GM19193 (cell line): Measurements from ENCODE around the gene DHX58.
A peak's percentile ranks its signal among the peaks of the same experiment; 100 is the strongest.

Source experiments
- POLR2A ChIP-seq: IDR thresholded peaks from 4 replicates; pipeline ENCODE4 v1.6.1; 2011; ENCODE audit not compliant: insufficient read depth, insufficient read length; ENCODE audit errors: extremely low read depth

Gene DHX58

DNA sequence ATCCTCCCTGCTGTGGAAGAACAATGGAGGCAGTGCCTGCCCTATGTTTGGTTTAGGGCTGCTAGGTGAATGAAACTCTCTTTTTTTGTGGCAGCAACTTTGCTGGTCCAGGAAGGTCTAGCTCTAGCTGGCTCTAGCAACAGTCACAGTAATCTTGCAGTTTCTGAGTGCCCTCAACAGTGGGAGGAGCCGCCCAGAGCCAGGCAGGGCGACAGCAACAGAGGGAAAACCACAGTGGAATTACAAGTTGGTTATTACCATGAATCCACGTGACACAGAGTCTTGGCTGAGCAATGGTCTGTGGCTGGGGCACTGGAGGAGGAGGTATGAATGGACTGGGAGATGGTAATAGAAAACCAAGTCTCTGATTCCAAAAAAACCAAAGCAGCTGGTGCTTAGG is 20.4 kb upstream of the DHX58 start:
- TF ChIP-seq POLR2A = no peak

DNA sequence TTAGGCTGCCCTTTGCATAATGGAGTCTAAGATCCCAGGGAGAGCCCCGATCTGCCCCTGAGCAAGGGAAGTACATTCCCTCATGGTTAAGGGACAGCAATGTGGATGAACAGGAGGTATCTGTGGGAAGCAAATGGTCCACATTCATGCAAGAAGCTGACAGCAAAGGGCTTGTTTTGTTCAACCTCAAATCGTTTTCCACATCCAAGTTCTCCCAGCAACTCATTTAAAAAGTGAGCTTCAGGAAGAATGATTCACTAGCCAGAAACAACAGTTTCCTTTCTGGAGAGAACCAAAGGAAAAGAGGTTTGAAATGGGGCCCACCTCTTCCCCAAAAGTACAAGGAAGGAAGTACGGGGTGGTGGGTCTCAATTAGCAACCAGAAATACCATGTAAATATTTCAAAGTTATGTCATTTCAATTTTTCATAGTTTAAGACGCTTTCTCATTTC is 19.5 kb upstream of the DHX58 start:
- no peak for TF ChIP-seq POLR2A

DNA sequence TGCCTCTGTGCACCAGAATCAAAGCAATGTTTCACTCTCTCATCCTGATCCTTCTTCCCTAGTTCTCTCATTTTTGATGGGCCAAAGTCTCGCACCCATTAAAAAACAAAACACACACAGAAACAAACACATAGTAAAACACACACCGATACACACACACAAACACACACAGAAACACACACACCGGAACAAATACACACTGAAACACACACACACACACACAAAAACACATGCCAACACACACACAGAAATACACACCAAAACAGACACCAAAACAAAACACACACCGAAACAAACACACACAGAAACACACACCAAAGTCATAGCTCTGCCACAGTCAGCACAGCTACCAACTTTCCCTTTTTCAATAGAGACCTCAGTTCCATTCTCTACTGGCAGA is 18.7 kb upstream of the DHX58 start:
- TF ChIP-seq POLR2A = no peak

- no peak for TF ChIP-seq POLR2A
Measured at GRCh38 chr17:42130310-42130936, 17.9 kb upstream of the DHX58 start.

DNA sequence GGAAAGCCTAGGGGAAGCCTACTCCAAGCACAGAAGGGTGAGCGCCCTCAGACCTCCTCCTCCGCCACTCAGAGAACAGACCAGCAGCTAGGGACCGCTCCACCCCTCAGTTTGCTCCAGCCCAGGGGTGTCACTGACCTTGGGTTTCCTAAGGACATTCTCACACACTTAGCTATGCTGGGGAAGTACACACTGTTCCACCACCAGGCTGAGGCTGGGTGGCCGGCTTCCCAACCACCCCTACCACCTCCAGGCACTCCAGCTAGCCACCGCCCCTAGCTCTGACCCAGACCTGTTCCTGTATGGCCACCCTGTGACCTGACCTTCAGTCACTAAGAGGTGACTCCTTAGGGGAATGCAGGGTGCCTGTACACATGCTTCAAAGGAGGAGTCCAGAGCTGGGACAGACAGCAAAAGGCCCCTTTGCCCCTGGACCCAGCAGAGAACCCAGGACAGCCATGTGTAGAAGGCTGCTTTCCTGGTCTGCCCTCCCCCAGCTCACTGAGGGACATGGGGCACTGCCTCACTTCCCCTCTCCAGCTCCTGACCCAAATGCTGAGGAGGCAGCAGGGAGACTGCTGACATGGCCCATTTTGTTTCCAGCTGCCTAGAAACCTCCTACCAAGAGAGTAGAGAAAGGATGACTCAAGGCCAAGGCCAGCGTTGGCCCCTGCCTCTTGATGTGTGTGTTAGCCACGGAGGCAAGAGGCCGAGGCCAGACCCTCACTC is 16.8 kb upstream of the DHX58 start:
- no peak for TF ChIP-seq POLR2A

- no peak for TF ChIP-seq POLR2A
Measured at GRCh38 chr17:42127414-42127813, 14.9 kb upstream of the DHX58 start.

DNA sequence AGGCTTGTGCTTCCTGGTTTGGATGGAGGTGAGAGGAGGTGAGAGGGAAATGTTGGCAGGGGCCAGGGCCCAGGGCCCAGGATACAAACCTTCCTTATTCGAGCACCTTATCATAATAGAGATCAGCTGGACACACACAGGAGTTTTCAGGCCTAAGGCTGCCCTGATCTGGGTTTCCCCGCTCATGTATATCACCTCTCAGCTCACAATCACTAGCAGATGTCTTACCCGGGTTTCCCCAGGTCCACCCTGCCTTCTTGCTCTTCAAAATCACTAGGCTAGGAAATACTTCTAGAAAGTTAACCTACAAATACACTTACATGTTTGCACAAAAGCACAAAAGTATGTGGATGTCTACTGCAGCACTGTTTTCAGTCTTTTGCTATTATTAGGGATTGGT is 14.3 kb upstream of the DHX58 start:
- TF ChIP-seq POLR2A = no peak

DNA sequence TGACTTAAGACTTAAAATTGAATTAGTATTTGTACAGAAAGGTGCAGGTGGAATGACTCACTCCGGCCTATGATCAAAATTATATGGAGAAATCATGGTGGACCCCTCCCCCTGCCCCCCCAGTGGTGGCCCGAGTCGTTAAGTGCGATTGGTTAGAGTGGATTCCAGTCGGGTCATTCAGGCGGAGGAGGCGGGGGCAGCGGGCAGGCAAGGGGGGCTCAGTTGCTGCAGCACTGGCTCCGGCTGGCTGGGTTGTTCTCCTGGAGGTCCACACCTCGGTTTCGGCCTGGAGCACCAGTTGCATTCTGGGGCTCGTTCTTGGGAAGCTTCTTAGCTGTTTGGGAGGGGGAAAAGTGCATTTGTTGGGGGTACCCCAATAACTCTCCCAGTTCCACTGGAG is 13.1 kb upstream of the DHX58 start:
- no peak for TF ChIP-seq POLR2A

DNA sequence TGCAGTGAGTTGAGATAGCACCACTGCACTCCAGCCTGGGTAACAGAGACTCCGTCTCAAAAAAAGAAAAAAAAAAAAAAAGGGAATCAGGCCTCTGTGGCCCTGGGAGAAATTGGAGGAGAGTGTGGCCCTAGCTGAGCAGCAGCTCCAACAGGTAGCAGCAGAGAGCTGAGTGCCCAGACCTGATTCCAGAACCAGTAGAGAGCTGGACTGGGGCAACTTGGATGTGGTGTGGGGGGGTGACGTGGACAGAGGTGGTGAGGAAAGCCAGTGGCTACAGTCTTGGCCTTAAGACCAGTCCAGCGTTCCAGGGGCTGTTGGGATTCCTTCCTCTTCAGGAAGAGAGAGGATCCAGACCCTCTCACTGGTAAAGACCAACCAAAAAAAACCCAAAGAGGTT is 11.7 kb upstream of the DHX58 start:
- TF ChIP-seq POLR2A = no peak

DNA sequence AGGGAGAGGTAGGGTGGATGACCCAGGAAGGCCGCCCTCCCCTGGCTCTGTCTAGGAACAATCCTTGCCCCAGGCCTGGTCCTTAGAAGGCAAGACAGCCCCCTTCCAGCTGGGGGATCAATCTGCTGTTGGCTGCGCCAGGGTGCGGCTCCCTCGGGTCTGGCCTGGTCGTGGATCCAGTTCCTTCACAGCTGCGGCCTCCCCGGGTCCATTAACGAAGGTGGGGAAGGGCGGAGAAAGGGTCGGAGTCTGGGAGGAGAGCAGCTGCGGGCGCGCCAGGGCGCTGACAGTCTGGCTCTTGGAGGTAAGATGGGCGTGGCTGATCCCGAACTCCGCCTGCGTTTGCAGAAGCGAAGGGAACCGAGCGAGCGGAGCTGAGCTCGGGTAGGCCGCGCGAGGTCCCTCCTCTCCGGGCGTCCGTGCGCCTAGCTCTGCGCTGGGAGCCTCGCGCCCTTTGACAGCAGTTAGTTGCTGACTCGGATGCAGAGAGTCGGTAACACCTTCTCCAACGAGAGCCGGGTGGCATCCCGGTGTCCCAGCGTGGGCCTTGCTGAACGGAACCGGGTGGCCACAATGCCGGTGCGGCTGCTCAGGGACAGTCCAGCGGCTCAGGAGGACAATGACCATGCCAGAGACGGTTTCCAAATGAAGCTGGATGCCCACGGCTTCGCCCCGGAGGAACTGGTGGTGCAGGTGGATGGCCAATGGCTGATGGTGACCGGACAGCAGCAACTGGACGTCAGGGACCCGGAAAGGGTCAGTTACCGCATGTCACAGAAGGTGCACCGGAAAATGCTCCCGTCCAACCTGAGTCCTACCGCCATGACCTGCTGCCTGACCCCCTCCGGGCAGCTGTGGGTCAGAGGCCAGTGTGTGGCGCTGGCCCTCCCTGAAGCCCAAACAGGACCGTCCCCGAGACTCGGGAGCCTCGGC is 10.1 kb upstream of the DHX58 start, which contains the start of gene HSPB9:
Gene HSPB9, plus strand, starts transcription at position 434 of the 933 bp plus-strand sequence. Its CDS starts 47 bp downstream, at position 481.
- no peak for TF ChIP-seq POLR2A

DNA sequence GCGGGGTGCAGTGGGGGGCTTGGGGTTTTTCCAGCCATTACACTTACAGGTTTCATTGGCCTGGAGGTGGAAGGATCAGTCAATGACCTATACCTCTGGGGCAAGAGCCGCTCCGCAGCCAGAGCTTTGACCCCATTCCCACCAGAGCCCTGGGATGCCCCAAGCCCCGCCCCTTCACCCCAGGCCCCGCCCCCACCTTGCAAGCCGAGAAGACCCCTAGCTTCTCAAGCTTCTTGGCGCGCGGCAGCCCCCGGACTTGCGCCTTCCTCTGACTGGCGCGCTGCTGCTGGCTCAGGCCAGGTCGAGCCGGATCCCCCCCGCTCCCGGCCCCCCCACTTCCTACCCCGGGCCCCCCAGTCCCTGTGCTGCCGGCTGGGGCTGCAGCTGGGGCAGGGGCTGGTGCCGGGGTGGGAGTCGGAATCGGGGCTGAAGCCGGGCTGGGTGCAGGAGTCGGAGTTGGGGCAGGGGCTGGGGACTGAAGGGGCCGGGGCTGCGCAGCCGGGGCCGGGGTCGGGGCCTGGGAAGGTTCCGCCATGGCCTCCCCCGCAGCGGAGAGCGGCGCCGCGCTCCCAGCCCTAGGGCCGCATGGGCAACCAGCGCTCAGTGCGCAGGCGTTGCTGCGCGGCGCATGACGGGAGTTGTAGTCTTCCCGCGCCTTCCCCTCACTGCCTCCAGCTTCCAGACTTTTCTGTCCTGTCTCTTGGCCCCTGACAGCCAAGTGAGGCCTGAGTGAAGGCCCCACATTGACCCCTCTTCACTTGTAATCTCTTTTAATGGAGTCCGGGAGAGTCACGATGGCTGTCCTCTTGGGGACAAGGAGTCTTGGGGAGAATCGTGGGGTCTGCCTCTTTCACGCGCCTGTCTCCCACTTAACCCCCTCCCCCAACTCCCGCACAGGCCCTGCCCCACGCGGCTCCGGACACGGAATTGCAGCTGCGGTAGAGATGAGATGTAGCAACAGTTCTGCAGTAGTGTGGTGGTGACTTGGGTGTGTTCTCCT is 8.6 kb upstream of the DHX58 start, which contains the start of gene KAT2A:
Gene KAT2A, minus strand, starts transcription at position 598 of the 1,000 bp plus-strand sequence. Its CDS starts 63 bp downstream, at position 535.
- TF ChIP-seq POLR2A = peak; percentile 71

DNA sequence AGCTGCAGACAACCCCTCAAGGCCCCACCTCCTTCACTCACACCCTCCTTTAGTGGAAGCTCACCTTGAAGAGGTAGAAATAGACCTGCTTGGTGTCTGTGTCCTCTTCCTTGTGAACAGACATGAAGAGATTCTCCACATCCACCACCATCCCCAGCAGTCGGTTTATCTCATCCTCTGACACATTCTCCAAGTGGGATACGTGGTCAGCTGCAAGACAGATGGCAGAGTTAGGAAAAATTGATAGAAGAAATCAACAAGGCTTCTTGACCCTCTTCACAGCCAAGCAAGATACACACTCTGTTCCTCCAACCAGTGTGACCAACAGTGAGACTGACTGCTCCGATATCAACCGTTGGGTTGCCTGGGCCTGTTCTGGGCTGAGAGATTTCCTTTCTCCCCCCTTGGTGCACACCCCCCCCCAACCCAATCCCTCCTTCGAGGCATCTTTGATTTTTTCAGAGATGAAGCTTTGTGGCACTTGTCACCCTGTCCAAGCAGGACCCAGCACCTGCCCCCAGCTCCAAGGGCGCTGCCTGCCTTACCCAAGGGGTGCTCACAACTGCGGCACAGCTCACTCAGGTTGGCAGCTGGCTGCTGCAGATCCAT is 7.8 kb upstream of the DHX58 start:
- TF ChIP-seq POLR2A = no peak

DNA sequence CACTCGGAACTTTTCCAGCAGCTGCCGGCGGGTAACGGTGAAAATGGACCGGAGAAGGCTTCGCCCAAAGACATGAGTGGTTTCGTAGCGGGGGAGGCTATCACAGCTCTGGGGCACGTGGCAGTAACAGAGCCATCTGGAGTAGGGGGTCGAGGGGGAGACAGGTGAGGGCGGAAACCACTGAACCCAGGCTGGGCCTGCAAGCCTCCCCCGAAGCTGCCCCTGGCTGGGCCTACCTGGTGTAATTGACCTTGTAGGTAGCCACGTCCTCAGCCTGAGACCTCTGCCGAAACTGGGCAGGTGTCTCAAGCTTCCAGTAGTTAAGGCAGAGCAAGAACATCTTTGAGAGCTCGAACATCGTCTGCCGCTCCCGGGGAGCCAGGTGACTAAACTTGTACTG is 6.8 kb upstream of the DHX58 start:
- TF ChIP-seq POLR2A = no peak

- TF ChIP-seq POLR2A = no peak
Measured at GRCh38 chr17:42118545-42118944, 6.0 kb upstream of the DHX58 start.

GRCh38 chr17:42118126-42118510 is 5.6 kb upstream of the DHX58 start:
- no peak for TF ChIP-seq POLR2A
